KOPT-K1 (cell line): ENCODE results near the gene PIGT.

Experiments used
- H3K27ac ChIP-seq: fragments of 200-600 bp; sonication (generic); 2 replicates; pipeline ENCODE4 v1.5.1; 2016; ENCODE audit warnings: antibody characterized with exemption, mild to moderate bottlenecking, low read depth, low read length; ENCODE audit not compliant: poor library complexity, severe bottlenecking
- H3K36me3 ChIP-seq: fragments of 200-600 bp; sonication (generic); 2 replicates; pipeline ENCODE4 v1.5.1; 2017; ENCODE audit warnings: antibody characterized with exemption, mild to moderate bottlenecking, low read length, moderate library complexity; ENCODE audit not compliant: insufficient read depth
- H3K9me3 ChIP-seq: fragments of 200-600 bp; sonication (generic); 2 replicates; pipeline ENCODE4 v1.5.1; 2017; ENCODE audit warnings: antibody characterized with exemption, low read length, mild to moderate bottlenecking; ENCODE audit not compliant: insufficient read depth, poor library complexity, severe bottlenecking

The PIGT gene

DNA sequence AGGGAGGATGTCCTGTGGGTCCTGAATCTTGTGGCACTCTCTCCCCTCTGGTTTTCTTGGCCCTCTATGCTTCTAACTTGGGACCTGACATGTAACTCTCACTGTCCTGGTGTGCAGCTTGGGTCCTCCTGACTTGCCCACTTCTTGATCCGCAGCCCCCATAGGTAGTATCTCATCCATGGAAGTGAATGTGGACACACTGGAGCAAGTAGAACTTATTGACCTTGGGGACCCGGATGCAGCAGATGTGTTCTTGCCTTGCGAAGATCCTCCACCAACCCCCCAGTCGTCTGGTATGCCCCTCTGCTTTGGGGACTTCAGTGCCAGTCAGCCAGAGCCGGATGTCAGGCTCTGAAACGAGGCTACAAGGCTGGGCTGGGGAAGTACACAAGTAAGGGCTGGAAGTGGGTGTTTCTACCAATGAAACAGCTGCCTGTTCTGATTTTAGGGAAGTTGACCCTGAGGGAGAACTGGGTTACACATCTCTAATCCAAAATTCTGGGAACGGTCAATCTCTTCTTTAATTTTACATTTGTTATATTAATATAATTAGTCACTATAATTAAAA, 7.2 kb upstream of the PIGT start:
- Histone ChIP-seq H3K36me3 (no peaks in the 10 kb centered on the region), H3K9me3 (no peaks in the 10 kb centered on the region), H3K27ac (no peak overlapping the region)

DNA sequence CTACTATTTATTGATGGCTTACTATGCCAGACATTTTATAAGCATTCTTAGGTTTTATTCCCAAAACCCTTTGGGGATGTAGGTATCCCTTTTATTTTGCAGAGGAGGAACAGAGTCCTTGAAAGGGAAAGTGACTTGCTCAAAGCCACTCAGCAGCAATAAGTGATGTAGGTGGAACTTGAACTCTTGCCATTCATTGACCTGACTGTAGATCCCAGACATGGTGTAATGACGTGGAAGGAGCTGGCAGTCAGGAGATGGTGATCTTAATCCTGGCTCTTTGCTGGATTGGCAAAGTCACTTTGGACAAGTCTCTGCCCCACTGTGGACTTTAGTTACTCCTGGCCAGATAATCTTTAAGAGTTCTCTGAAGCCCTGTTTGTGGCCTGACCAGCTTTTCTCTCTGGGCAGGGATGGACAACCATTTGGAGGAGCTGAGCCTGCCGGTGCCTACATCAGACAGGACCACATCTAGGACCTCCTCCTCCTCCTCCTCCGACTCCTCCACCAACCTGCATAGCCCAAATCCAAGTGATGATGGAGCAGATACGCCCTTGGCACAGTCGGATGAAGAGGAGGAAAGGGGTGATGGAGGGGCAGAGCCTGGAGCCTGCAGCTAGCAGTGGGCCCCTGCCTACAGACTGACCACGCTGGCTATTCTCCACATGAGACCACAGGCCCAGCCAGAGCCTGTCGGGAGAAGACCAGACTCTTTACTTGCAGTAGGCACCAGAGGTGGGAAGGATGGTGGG, 6.2 kb upstream of the PIGT start:
- no peaks in the 10 kb centered on the region for H3K9me3 ChIP-seq
- no peak overlapping the region for H3K27ac ChIP-seq
- H3K36me3 ChIP-seq, result no peaks in the 10 kb centered on the region

DNA sequence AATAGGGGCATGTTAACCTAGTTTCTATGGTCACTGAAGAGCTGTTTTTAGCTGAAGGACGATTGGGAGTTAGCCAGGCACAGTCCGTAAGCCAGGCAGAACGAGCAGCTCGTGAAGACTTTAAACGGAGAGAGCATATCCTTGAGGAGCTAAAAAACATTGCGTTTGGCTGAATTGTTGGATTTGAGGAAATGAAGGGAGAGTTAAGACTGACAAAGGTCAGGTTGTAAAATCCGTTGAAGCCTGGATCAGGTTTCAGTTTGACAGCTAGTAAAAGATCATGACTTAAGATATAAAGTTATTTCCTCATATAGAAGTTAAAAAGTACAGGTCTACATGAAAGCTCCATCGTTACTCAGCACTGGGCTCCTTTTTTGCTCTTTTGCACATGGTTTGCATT, 5.1 kb upstream of the PIGT start:
- H3K9me3 ChIP-seq, result no peaks in the 10 kb centered on the region
- no peak overlapping the region for H3K27ac ChIP-seq
- H3K36me3 ChIP-seq, result no peaks in the 10 kb centered on the region

- H3K9me3 ChIP-seq, result no peaks in the 10 kb centered on the region
- no peak overlapping the region for H3K27ac ChIP-seq
- no peaks in the 10 kb centered on the region for H3K36me3 ChIP-seq
Observed at GRCh38 chr20:45412653-45413052, 3.3 kb upstream of the PIGT start.

GRCh38 chr20:45413479-45413878, 2.5 kb upstream of the PIGT start:
- H3K36me3 ChIP-seq, result peaks cover 6% of the 10 kb centered on the region
- no peaks in the 10 kb centered on the region for H3K9me3 ChIP-seq
- no peak overlapping the region for H3K27ac ChIP-seq

DNA sequence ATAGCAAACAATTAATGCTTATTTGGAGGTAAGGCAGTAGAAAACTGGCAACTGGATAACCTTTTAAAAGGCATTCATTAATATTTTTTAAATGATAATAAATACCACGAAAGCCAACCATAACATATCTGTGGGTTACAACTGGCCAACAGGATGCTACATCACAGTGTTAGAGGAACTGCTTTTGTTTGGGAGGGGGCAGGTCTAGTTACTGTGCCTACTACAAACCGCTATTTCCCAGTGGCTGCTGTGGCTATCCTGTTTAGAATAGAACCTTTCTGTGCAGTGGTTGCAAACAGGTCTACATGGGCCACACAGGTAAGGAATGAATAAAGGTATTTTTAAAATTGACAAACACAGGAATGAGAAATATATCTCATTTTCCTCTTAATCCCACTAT, 976 bp downstream of the PIGT start:
- peak overlapping the region; percentile 82 for H3K27ac ChIP-seq
- H3K9me3 ChIP-seq, result no peaks in the 10 kb centered on the region
- H3K36me3 ChIP-seq, result peaks cover 40% of the 10 kb centered on the region

DNA sequence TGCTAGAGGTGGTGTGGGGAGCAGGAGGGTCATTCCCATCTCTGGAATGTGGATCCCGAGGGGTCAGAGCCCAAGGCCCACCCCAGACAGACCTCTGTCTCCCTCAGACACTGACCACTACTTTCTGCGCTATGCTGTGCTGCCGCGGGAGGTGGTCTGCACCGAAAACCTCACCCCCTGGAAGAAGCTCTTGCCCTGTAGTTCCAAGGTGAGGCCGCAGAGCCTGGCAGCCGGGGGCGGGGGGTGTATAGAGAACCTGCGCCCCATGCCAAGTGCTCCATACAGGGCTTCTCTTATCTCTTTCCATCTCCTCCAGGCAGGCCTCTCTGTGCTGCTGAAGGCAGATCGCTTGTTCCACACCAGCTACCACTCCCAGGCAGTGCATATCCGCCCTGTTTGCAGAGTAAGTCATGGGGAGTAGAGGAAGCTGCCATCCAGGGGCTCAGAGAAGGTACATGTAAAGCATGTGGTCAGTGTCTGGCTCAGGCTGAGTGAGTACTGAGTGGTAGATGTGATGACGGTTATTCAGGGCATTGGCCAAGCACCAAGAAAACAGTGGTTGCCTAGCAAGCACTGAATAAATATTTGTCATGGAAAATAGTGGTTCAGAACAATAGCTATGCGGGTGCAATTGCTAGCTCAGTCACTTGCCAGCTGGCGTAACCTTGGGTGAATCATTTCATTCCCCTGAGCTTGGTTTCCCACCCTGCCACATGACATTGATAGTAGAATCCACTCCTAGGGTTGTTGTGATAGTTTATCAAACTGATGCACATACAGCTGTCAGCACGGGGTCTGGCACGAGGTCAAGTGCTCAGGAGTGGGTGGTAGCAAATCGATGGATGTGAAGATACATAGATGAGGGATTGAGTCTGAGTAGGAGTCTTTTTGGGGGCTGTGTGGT, 3.5 kb downstream of the PIGT start:
- Histone ChIP-seq H3K36me3 (peaks cover 64% of the 10 kb centered on the region), H3K9me3 (no peaks in the 10 kb centered on the region), H3K27ac (no peak overlapping the region)

GRCh38 chr20:45420125-45420524, 4.2 kb downstream of the PIGT start:
- Histone ChIP-seq H3K27ac (no peak overlapping the region), H3K36me3 (peaks cover 71% of the 10 kb centered on the region), H3K9me3 (no peaks in the 10 kb centered on the region)

- Histone ChIP-seq H3K27ac (no peak overlapping the region), H3K36me3 (peaks cover 93% of the 10 kb centered on the region), H3K9me3 (no peaks in the 10 kb centered on the region)
Observed at GRCh38 chr20:45423700-45424099, 7.8 kb downstream of the PIGT start.

GRCh38 chr20:45425561-45425960, 9.6 kb downstream of the PIGT start:
- H3K9me3 ChIP-seq, result no peaks in the 10 kb centered on the region
- H3K27ac ChIP-seq, result no peak overlapping the region
- peaks cover 74% of the 10 kb centered on the region for H3K36me3 ChIP-seq

- Histone ChIP-seq H3K9me3 (no peaks in the 10 kb centered on the region), H3K27ac (no peak overlapping the region), H3K36me3 (peaks cover 65% of the 10 kb centered on the region)
Observed at GRCh38 chr20:45426320-45427016, 10.5 kb downstream of the PIGT start.

- Histone ChIP-seq H3K36me3 (peaks cover 55% of the 10 kb centered on the region), H3K9me3 (no peaks in the 10 kb centered on the region), H3K27ac (no peak overlapping the region)
Observed at GRCh38 chr20:45427236-45428149, 11.6 kb downstream of the PIGT start.

GRCh38 chr20:45429618-45430017, 13.7 kb downstream of the PIGT start:
- H3K36me3 ChIP-seq, result peaks cover 35% of the 10 kb centered on the region
- no peak overlapping the region for H3K27ac ChIP-seq
- no peaks in the 10 kb centered on the region for H3K9me3 ChIP-seq

- H3K36me3 ChIP-seq, result peaks cover 10% of the 10 kb centered on the region; the same call in 1 of the 2 replicates
- peak overlapping the region; percentile 49 for H3K27ac ChIP-seq
- H3K9me3 ChIP-seq, result no peaks in the 10 kb centered on the region
Observed at GRCh38 chr20:45432294-45432693, 16.4 kb downstream of the PIGT start.
